ENCODE measurements around the gene LSMEM2. TPM values are rescaled to one million over a fixed set of nuclear protein-coding genes. Genes with fewer than 3 reads are reported as not detected.

LSMEM2 gene
- total and polyA plus RNA-seq, 5 experiments from 2014 or later, result 0.15 to 0.21 TPM; not detected in 3

- POLR2A ChIA-PET, result interaction anchor here (0.6 to 4.0 kb wide), 13 partner anchors 9 to 54 kb away, joined by 3 to 72 read pairs (median 4); partner anchors contain the start of genes GNAI2, HYAL3, IFRD2 and NAA80
- Mint-ChIP-seq H3K27me3 (no peaks in the 10 kb centered on the region), H3K27ac (peak overlapping the region; percentile 43 to 97 (median 95)), H3K36me3 (peaks cover 0 to 32% (median 0%) of the 10 kb centered on the region in 3 donors), H3K4me3 (peak overlapping the region; percentile 72 to 89 (median 83)), H3K4me1 (peaks cover 34 to 90% (median 82%) of the 10 kb centered on the region in 4 donors), H3K9me3 (no peaks in the 10 kb centered on the region)
- DNase-seq (peak; percentile 92 to 99 (median 95)), ATAC-seq (peak; percentile 83 to 87)
Observed at GRCh38 chr3:50245831-50246516, 32.9 kb upstream of the LSMEM2 start.

DNA sequence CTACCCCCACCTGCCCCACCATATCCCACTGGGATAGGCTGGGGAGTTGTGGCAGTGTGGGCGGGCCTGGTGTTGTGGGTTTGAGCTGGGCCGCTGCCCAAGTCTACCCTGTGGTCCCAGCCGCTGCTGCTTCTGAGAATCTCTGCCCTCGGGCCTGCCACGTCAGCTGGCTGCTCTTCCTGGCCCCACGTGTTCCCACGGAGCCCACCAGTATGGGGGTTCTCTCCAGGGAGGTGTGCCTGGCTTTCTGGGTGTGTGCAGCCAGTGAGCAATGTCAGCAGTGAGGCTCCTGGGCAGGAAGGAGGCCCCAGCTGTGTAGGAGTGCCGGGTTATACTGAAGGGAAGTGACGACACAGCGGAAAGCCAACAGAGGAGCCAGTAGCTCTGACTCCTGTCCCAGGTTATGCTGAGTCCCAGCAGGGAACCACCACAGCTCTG, 32.4 kb upstream of the LSMEM2 start:
- POLR2A ChIA-PET, result interaction anchor here (0.5 to 4.0 kb wide), 14 partner anchors 8 to 53 kb away, joined by 3 to 72 read pairs (median 4); partner anchors contain the start of genes GNAI2, HYAL3, IFRD2 and NAA80

DNA sequence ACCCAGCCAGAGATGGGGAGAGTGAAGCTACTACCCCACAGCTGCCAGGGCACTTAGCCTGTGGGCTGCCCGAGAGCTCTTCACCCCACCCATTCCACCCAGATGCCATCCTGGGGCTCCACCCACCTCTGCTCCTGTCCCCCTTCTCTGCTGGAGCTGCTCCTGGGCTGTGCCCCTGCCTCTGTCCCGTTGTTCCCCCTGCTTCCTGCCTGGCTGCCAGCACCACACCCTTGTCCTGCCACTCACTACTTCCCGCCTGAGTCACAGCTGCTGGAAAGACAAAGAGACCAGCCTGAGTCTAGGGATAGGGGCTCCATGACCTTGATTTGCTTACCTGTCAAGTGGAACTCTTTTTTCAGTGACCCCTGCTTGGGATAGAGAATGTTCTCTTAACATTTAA, 30.5 kb upstream of the LSMEM2 start:
- H3K27me3 Mint-ChIP-seq, result no peaks in the 10 kb centered on the region
- no peaks in the 10 kb centered on the region for H3K9me3 Mint-ChIP-seq
- peak overlapping the region in 3 of 10 donors; percentile 19 to 61 (median 60) for H3K4me3 Mint-ChIP-seq
- peak overlapping the region; percentile 63 to 96 (median 90) for H3K27ac Mint-ChIP-seq
- peaks cover 0 to 37% (median 0%) of the 10 kb centered on the region in 3 donors for H3K36me3 Mint-ChIP-seq
- no peak for DNase-seq
- H3K4me1 Mint-ChIP-seq, result peaks cover 27 to 76% (median 69%) of the 10 kb centered on the region in 4 donors
- POLR2A ChIA-PET, result interaction anchor here (0.5 to 4.0 kb wide), 4 partner anchors 12 to 941 kb away, joined by 4 to 72 read pairs (median 6); partner anchors contain the start of gene GNAI2
- no peak for ATAC-seq

More for the DNA sequence above, 32.4 kb upstream of the LSMEM2 start:
- peak; percentile 78 to 85 for ATAC-seq
- Mint-ChIP-seq H3K27ac (peak overlapping the region; percentile 90 to 97 (median 95)), H3K9me3 (no peaks in the 10 kb centered on the region), H3K4me3 (peak overlapping the region; percentile 72 to 89 (median 83)), H3K36me3 (peaks cover 0 to 34% (median 0%) of the 10 kb centered on the region in 3 donors), H3K27me3 (no peaks in the 10 kb centered on the region), H3K4me1 (peaks cover 34 to 89% (median 82%) of the 10 kb centered on the region in 4 donors)
- DNase-seq, result peak in 9 of 10 donors; percentile 56 to 88 (median 79)

DNA sequence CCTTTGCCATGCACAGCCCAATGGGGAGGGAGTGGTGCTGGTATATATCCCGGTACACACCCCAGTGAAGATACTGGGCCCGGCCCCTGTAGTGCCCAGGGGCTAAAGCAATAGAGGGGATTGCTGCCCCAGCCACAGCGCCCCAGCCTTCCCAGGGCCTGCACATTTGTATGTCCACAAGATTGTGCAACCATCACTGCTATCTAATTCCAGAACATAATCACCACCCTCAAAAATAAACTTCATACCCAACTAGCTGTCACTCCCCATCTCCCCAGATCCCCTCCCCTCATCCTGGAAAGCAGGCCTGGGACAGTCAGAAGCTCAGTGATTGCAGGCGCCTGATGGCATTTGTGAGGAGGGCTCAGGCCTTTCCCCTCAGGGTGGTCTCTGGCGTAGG, 29.4 kb upstream of the LSMEM2 start:
- POLR2A ChIA-PET, result interaction anchor here (0.8 to 4.0 kb wide), 4 partner anchors 9 to 49 kb away, joined by 3 to 72 read pairs (median 6); partner anchors contain the start of gene GNAI2
- Mint-ChIP-seq H3K4me3 (no peak overlapping the region), H3K27ac (peak overlapping the region; percentile 36 to 94 (median 79)), H3K4me1 (peaks cover 26 to 72% (median 66%) of the 10 kb centered on the region in 4 donors), H3K36me3 (peaks cover 0 to 37% (median 0%) of the 10 kb centered on the region in 3 donors), H3K27me3 (no peaks in the 10 kb centered on the region), H3K9me3 (no peaks in the 10 kb centered on the region)
- no peak for DNase-seq
- ATAC-seq, result no peak

DNA sequence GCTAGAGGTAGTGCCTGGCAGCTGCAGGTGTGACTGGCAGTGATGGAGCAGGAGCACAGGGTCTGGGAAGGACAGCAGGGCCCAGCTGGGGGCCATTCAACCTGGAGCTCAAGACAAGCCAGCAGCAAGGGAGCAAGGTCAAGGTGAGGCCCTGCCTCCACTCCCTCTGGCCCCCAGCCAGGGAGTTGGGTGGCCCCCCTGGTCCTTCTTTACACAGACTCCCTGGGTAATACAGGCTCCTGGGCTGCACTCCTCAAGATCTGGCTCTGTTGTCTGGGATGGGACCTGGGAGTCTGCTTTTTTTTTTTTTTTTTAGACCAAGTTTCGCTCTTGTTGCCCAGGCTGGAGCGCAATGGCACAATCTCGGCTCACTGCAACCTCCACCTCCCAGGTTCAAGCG, 28.4 kb upstream of the LSMEM2 start:
- peak overlapping the region in 4 of 10 donors; percentile 14 to 49 (median 24) for H3K4me3 Mint-ChIP-seq
- DNase-seq (no peak), ATAC-seq (no peak)

GRCh38 chr3:50251220-50251619, 27.7 kb upstream of the LSMEM2 start:
- peaks cover 0 to 40% (median 0%) of the 10 kb centered on the region in 3 donors for H3K36me3 Mint-ChIP-seq
- DNase-seq (no peak), ATAC-seq (no peak)
- H3K4me3 Mint-ChIP-seq, result peak overlapping the region in 2 of 10 donors; percentile 27 to 39
- no peaks in the 10 kb centered on the region for H3K9me3 Mint-ChIP-seq
- POLR2A ChIA-PET, result interaction anchor here (1.1 kb wide), 1 partner anchor 21 kb away, joined by 3 read pairs; no protein-coding TSS in a partner anchor
- H3K4me1 Mint-ChIP-seq, result peaks cover 17 to 57% (median 51%) of the 10 kb centered on the region in 4 donors
- no peaks in the 10 kb centered on the region for H3K27me3 Mint-ChIP-seq
- H3K27ac Mint-ChIP-seq, result peak overlapping the region; percentile 2 to 88 (median 76)

More for the DNA sequence above, 28.4 kb upstream of the LSMEM2 start:
- H3K27ac Mint-ChIP-seq, result peak overlapping the region in 8 of 10 donors; percentile 57 to 91 (median 80)
- no peaks in the 10 kb centered on the region for H3K9me3 Mint-ChIP-seq
- no peaks in the 10 kb centered on the region for H3K27me3 Mint-ChIP-seq
- POLR2A ChIA-PET, result interaction anchor here (0.5 to 1.3 kb wide), 4 partner anchors 10 to 48 kb away, joined by 3 to 5 read pairs (median 3); no protein-coding TSS in a partner anchor
- H3K4me1 Mint-ChIP-seq, result peaks cover 21 to 64% (median 57%) of the 10 kb centered on the region in 4 donors
- H3K36me3 Mint-ChIP-seq, result peaks cover 0 to 39% (median 0%) of the 10 kb centered on the region in 3 donors

DNA sequence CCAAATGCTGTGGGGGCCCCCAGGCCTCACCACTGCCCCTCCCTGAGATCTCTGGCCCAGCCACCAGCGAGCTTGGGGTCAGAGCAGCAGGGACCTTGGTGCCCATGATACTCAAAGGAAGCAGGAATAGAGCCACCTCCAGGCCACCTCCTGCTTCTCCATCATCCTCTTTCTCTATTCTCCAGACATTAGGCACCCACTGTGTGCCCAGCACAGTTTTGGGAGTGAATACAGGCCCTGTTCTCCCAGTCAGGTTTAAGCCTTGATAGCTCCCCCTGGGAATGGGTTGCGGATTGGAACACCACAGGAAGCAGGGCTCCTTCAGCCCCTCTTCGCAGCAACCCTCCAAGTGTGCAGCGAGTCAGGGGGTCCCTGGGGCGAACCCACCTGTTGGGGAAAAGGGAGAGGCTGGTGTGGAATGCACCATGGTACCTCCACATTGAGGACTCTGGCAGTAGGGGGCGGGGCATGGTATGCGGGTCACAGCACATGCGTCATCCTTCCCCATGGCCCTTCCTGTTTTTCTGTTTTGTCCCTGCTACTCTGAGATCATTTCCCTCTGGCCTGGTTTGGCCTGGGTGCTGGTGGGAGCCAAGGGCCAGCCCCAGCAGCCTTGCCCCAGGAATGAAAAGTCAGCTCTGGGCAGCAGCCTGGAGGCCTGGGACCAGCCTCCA, 24.2 kb upstream of the LSMEM2 start:
- POLR2A ChIA-PET, result interaction anchor here (0.6 to 3.0 kb wide), 6 partner anchors 8 to 268 kb away, joined by 4 to 8 read pairs (median 4); partner anchors contain the start of gene GNAI2
- ATAC-seq (no peak), DNase-seq (no peak)
- Mint-ChIP-seq H3K36me3 (peaks cover 0 to 57% (median 3%) of the 10 kb centered on the region in 3 donors), H3K27ac (peak overlapping the region in 3 of 10 donors; percentile 21 to 40 (median 22)), H3K27me3 (no peaks in the 10 kb centered on the region), H3K4me1 (peaks cover 9 to 44% (median 33%) of the 10 kb centered on the region in 4 donors), H3K4me3 (no peak overlapping the region), H3K9me3 (no peaks in the 10 kb centered on the region)

DNA sequence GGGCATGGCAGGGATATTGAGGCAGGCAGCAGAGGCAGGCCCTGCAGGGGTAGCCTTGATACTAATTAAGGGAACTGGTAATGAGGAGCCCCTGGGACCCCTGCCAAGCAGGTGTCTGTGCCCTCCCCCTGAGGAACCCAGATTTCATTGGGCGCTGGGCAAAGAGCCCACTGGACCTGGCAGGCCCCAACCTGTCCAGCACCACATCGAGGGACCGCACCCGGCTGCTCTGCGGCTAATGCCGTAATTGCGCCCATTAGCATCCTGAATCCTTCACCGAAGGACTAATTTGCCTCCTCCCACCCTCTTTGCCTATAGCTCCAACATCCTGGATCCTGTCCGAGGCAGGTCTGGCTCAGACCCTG, 23.7 kb upstream of the LSMEM2 start:
- H3K27ac Mint-ChIP-seq, result peak overlapping the region in 1 of 10 donors; percentile 21

GRCh38 chr3:50256978-50257890, 21.7 kb upstream of the LSMEM2 start:
- Mint-ChIP-seq H3K27me3 (no peaks in the 10 kb centered on the region), H3K4me1 (peaks cover 2 to 27% (median 19%) of the 10 kb centered on the region in 4 donors), H3K9me3 (no peaks in the 10 kb centered on the region), H3K36me3 (peaks cover 0 to 45% (median 3%) of the 10 kb centered on the region in 3 donors), H3K4me3 (peak overlapping the region in 1 of 10 donors; percentile 5), H3K27ac (peak overlapping the region in 5 of 10 donors; percentile 21 to 68 (median 56))
- DNase-seq (no peak), ATAC-seq (no peak)
- POLR2A ChIA-PET, result interaction anchor here (3.0 kb wide), 1 partner anchor 14 kb away, joined by 8 read pairs; no protein-coding TSS in a partner anchor

More for the DNA sequence above, 23.7 kb upstream of the LSMEM2 start:
- no peak for ATAC-seq
- no peaks in the 10 kb centered on the region for H3K9me3 Mint-ChIP-seq
- peaks cover 0 to 55% (median 3%) of the 10 kb centered on the region in 3 donors for H3K36me3 Mint-ChIP-seq
- DNase-seq, result no peak
- H3K4me3 Mint-ChIP-seq, result no peak overlapping the region
- peaks cover 8 to 41% (median 31%) of the 10 kb centered on the region in 4 donors for H3K4me1 Mint-ChIP-seq
- no peaks in the 10 kb centered on the region for H3K27me3 Mint-ChIP-seq
- POLR2A ChIA-PET, result interaction anchor here (1.0 to 3.0 kb wide), 5 partner anchors 8 to 61 kb away, joined by 4 to 8 read pairs (median 4); partner anchors contain the start of gene GNAI2

DNA sequence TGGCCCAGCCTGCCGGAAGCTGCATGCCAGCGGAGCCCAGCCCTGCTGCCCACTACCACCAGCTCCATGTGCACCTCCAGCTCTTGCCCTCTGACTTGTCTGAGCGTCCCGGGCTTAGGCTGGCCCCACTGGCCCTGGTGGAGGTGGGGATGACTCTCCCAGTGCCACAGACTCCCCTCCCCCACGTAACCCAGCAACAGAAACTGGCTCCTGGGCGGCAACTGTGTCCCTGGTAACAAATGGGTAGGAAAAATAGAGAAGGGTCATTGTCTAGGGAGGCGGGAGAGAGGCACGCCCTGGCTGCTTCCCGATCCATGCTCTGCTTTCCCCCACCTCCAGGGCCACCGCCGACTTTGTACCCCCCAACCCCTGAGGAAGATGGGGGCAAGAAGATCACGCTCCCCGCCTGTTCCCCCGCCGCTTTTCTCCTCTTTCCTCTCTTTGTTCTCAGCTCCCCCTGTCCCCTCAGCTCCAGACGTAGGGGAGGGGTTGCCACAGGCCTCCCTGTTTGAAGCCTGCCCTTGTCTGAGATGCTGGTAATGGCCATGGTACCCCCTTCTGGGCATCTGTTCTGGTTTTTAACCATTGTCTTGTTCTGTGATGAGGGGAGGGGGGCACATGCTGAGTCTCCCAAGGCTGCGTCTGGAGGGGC, 20.7 kb upstream of the LSMEM2 start:
- no peak for ATAC-seq
- no peak overlapping the region for H3K4me3 Mint-ChIP-seq

More for the DNA sequence above, 20.7 kb upstream of the LSMEM2 start:
- no peaks in the 10 kb centered on the region for H3K9me3 Mint-ChIP-seq
- peaks cover 0 to 40% (median 3%) of the 10 kb centered on the region in 3 donors for H3K36me3 Mint-ChIP-seq
- H3K27ac Mint-ChIP-seq, result peak overlapping the region in 1 of 10 donors; percentile 88
- H3K27me3 Mint-ChIP-seq, result no peaks in the 10 kb centered on the region
- POLR2A ChIA-PET, result interaction anchor here (0.7 to 1.3 kb wide), 4 partner anchors 9 to 22 kb away, joined by 3 to 4 read pairs (median 4); no protein-coding TSS in a partner anchor
- DNase-seq, result no peak
- peaks cover 2 to 23% (median 17%) of the 10 kb centered on the region in 4 donors for H3K4me1 Mint-ChIP-seq
